ENCODE data around the gene PLA2G12B. TPM values are rescaled to one million over a fixed set of nuclear protein-coding genes. Genes with fewer than 3 reads are reported as not detected.
"Not testable (repeated sequence)": the region's sequence is repeated elsewhere in the genome, so short reads cannot be mapped to it uniquely, and the experiment has no call there.

PLA2G12B gene
- total RNA-seq, 1 experiment from 2014 or later = not detected

- Mint-ChIP-seq H3K27me3 (ENCODE audit: insufficient read depth, unreplicated experiment) (no peaks in the 10 kb centered on the region), H3K36me3 (ENCODE audit: insufficient read depth, unreplicated experiment) (no peaks in the 10 kb centered on the region), H3K9me3 (ENCODE audit: unreplicated experiment) (peaks cover 4% of the 10 kb centered on the region), H3K4me3 (ENCODE audit: unreplicated experiment) (no peak overlapping the region), H3K27ac (ENCODE audit: low read depth, unreplicated experiment) (no peak overlapping the region), H3K4me1 (ENCODE audit: insufficient read depth, unreplicated experiment) (no peaks in the 10 kb centered on the region)
- intact Hi-C loops (cut with micrococcal nuclease) = no loop called here
- POLR2A ChIA-PET = interaction anchor here (0.5 kb wide), 1 partner anchor 31 kb away, joined by 3 read pairs; no protein-coding TSS in a partner anchor
- BruUV-seq (replicated peaks) = no TSS peak
- no peak for DNase-seq (ENCODE audit: unreplicated experiment)
- CTCF ChIA-PET = interaction anchor here (0.5 to 1.1 kb wide), 2 partner anchors 11 to 250 kb away, joined by 3 read pairs; no protein-coding TSS in a partner anchor
- TF ChIP-seq CTCF (IDR thresholded peaks at IDR 0.05; ENCODE audit: unreplicated experiment) = no peak
Observed at GRCh38 chr10:72925951-72926465, 28.6 kb downstream of the PLA2G12B start.

GRCh38 chr10:72924351-72924750 lies 30.3 kb downstream of the PLA2G12B start:
- CTCF ChIA-PET = interaction anchor here (0.6 kb wide), 1 partner anchor 290 kb away, joined by 3 read pairs; no protein-coding TSS in a partner anchor
- Mint-ChIP-seq H3K4me3 (ENCODE audit: unreplicated experiment) (no peak overlapping the region), H3K27me3 (ENCODE audit: insufficient read depth, unreplicated experiment) (peaks cover 11% of the 10 kb centered on the region), H3K9me3 (ENCODE audit: unreplicated experiment) (peaks cover 14% of the 10 kb centered on the region), H3K36me3 (ENCODE audit: insufficient read depth, unreplicated experiment) (no peaks in the 10 kb centered on the region), H3K27ac (ENCODE audit: low read depth, unreplicated experiment) (no peak overlapping the region), H3K4me1 (ENCODE audit: insufficient read depth, unreplicated experiment) (no peaks in the 10 kb centered on the region)
- no peak for TF ChIP-seq CTCF (IDR thresholded peaks at IDR 0.05; ENCODE audit: unreplicated experiment)
- DNase-seq (ENCODE audit: unreplicated experiment) = no peak
- POLR2A ChIA-PET = interaction anchor here (0.7 kb wide), 1 partner anchor 12 kb away, joined by 4 read pairs; no protein-coding TSS in a partner anchor
- no TSS peak for BruUV-seq (replicated peaks)
- intact Hi-C loops (cut with micrococcal nuclease) = no loop called here

- H3K4me1 Mint-ChIP-seq (ENCODE audit: insufficient read depth, unreplicated experiment); POLR2A ChIA-PET; BruUV-seq (replicated peaks); H3K4me3 Mint-ChIP-seq (ENCODE audit: unreplicated experiment); H3K36me3 Mint-ChIP-seq (ENCODE audit: insufficient read depth, unreplicated experiment); DNase-seq (ENCODE audit: unreplicated experiment); H3K27ac Mint-ChIP-seq (ENCODE audit: low read depth, unreplicated experiment); intact Hi-C loops (cut with micrococcal nuclease): not testable (repeated sequence)
- Mint-ChIP-seq H3K27me3 (ENCODE audit: insufficient read depth, unreplicated experiment) (peaks cover 11% of the 10 kb centered on the region), H3K9me3 (ENCODE audit: unreplicated experiment) (peaks cover 22% of the 10 kb centered on the region)
- CTCF ChIA-PET = interaction anchor here (0.6 kb wide), 1 partner anchor 230 kb away, joined by 4 read pairs; no protein-coding TSS in a partner anchor
Observed at GRCh38 chr10:72921147-72921683, 33.4 kb downstream of the PLA2G12B start.

- Mint-ChIP-seq H3K27me3 (ENCODE audit: insufficient read depth, unreplicated experiment) (peaks cover 11% of the 10 kb centered on the region), H3K4me1 (ENCODE audit: insufficient read depth, unreplicated experiment) (no peaks in the 10 kb centered on the region), H3K4me3 (ENCODE audit: unreplicated experiment) (no peak overlapping the region), H3K9me3 (ENCODE audit: unreplicated experiment) (peaks cover 22% of the 10 kb centered on the region), H3K27ac (ENCODE audit: low read depth, unreplicated experiment) (no peak overlapping the region), H3K36me3 (ENCODE audit: insufficient read depth, unreplicated experiment) (no peaks in the 10 kb centered on the region)
- ChIA-PET POLR2A (interaction anchor here (0.7 to 1.2 kb wide), 2 partner anchors 9 to 10 kb away, joined by 3 read pairs; no protein-coding TSS in a partner anchor), CTCF (no interaction called here)
- TF ChIP-seq CTCF (IDR thresholded peaks at IDR 0.05; ENCODE audit: unreplicated experiment) = no peak
- no TSS peak for BruUV-seq (replicated peaks)
- no peak for DNase-seq (ENCODE audit: unreplicated experiment)
- intact Hi-C loops (cut with micrococcal nuclease) = no loop called here
Observed at GRCh38 chr10:72918352-72918751, 36.3 kb downstream of the PLA2G12B start.

GRCh38 chr10:72917803-72918332 lies 36.7 kb downstream of the PLA2G12B start:
- H3K4me1 Mint-ChIP-seq (ENCODE audit: insufficient read depth, unreplicated experiment); DNase-seq (ENCODE audit: unreplicated experiment); CTCF ChIA-PET; H3K4me3 Mint-ChIP-seq (ENCODE audit: unreplicated experiment); intact Hi-C loops (cut with micrococcal nuclease); H3K36me3 Mint-ChIP-seq (ENCODE audit: insufficient read depth, unreplicated experiment); BruUV-seq (replicated peaks); H3K27ac Mint-ChIP-seq (ENCODE audit: low read depth, unreplicated experiment): not testable (repeated sequence)
- POLR2A ChIA-PET = interaction anchor here (1.2 kb wide), 1 partner anchor 8 kb away, joined by 3 read pairs; no protein-coding TSS in a partner anchor
- Mint-ChIP-seq H3K27me3 (ENCODE audit: insufficient read depth, unreplicated experiment) (peaks cover 11% of the 10 kb centered on the region), H3K9me3 (ENCODE audit: unreplicated experiment) (peaks cover 22% of the 10 kb centered on the region)

GRCh38 chr10:72917201-72917600 lies 37.4 kb downstream of the PLA2G12B start:
- DNase-seq (ENCODE audit: unreplicated experiment); H3K4me1 Mint-ChIP-seq (ENCODE audit: insufficient read depth, unreplicated experiment); BruUV-seq (replicated peaks); H3K36me3 Mint-ChIP-seq (ENCODE audit: insufficient read depth, unreplicated experiment); POLR2A ChIA-PET; H3K4me3 Mint-ChIP-seq (ENCODE audit: unreplicated experiment); intact Hi-C loops (cut with micrococcal nuclease); H3K27ac Mint-ChIP-seq (ENCODE audit: low read depth, unreplicated experiment): not testable (repeated sequence)
- peaks cover 11% of the 10 kb centered on the region for H3K27me3 Mint-ChIP-seq (ENCODE audit: insufficient read depth, unreplicated experiment)
- H3K9me3 Mint-ChIP-seq (ENCODE audit: unreplicated experiment) = peaks cover 22% of the 10 kb centered on the region
- CTCF ChIA-PET = interaction anchor here (0.6 kb wide), 1 partner anchor 574 kb away, joined by 4 read pairs; no protein-coding TSS in a partner anchor
